Measurements from ENCODE around the gene LMF1.
"Not testable (repeated sequence)": the region's sequence is repeated elsewhere in the genome, so short reads cannot be mapped to it uniquely, and the experiment has no call there.

Gene LMF1

DNA sequence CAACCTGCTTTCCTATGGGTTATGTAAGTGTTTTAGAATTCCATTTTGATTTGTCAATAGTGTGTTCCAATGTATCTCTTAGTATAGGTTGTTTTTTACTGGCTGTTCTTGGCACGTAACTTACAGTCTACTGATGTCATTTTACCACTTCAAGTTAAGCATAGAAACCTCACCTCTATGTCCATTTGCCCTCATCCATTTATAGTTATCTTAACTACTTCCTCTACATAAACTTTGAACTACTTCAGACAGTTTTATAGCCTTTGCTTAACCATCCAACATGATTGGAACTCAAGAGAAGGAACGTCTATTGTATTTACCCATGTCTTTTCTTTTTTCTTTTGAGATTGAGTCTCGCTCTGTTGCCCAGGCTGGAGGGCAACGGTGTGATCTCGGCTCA lies 105.8 kb downstream of the LMF1 start:
- no peak for DNase-seq

DNA sequence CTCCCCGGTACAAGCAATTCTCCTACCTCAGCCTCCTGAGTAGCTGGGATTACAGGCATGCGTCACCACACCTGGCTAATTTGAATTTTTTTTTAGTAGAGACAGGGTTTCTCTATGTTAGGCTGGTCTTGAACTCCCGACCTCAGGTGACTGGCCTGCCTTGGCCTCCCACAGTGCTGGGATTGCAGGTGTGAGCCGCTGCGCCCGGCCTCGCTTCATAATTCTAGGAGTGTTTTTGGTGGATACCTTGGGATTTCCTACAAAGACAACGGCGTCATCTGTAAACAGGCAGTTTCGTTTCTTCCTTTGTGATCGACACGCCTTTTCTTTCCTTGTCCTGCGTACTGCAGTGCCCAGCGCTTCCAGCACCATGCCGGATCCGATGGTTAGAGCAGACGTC lies 109.3 kb downstream of the LMF1 start:
- DNase-seq, result no peak

DNA sequence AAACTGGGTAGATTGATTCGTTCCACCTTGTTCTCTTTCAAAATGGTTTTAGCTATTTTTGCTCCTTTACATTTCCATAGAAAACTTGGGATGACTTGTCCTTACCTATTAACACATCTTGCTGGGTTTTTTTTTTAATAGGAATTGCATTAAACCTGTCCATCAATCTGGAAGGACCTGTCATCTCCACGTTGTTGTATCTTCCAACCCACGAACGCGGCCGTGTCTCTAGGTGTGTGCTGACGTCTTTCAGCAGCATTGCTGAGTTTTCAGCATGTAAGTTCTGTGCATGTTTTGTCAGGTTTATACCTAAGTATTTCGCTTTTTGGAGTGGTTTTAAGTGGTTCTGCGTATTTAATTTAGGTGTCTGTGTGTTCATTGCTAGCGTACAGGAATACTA lies 109.9 kb downstream of the LMF1 start:
- no peak for DNase-seq

DNA sequence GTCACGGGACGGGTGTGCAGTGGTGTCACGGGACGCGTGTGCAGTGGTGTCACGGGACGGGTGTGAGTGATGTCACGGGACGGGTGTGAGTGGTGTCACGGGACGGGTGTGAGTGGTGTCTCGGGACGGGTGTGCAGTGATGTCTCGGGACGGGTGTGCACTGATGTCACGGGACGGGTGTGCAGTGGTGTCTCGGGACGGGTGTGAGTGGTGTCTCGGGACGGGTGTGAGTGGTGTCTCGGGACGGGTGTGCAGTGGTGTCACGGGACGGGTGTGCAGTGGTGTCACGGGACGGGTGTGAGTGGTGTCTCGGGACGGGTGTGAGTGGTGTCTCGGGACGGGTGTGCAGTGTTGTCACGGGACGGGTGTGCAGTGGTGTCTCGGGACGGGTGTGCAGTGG lies 111.8 kb downstream of the LMF1 start:
- DNase-seq, result not testable (repeated sequence)

DNA sequence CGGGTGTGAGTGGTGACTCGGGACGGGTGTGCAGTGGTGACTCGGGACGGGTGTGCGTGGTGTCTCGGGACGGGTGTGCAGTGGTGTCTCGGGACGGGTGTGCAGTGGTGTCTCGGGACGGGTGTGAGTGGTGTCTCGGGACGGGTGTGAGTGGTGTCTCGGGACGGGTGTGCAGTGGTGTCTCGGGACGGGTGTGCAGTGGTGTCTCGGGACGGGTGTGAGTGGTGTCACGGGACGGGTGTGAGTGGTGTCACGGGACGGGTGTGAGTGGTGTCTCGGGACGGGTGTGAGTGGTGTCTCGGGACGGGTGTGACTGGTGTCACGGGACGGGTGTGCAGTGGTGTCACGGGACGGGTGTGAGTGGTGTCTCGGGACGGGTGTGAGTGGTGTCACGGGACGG lies 112.3 kb downstream of the LMF1 start:
- DNase-seq, result not testable (repeated sequence)

DNA sequence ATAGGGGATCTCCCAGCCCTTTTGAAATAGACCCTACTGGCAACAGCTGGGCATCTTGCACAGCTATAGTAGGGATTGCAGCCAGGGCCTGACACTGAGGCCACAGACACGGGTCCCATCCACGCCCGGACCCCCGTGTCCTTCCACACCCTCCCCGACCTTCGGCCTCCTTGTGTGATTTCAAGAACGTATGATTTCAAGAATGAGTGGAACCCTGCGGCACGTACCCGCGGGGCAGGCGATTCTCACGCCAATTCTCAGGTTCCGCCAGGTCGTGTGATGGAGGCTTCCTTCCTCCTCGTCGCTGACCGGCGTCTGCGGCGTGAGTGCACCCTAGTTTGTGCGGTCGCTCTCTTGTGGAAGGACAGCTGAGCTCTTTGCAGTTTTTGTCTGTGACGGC lies 114.0 kb downstream of the LMF1 start:
- no peak for DNase-seq

DNA sequence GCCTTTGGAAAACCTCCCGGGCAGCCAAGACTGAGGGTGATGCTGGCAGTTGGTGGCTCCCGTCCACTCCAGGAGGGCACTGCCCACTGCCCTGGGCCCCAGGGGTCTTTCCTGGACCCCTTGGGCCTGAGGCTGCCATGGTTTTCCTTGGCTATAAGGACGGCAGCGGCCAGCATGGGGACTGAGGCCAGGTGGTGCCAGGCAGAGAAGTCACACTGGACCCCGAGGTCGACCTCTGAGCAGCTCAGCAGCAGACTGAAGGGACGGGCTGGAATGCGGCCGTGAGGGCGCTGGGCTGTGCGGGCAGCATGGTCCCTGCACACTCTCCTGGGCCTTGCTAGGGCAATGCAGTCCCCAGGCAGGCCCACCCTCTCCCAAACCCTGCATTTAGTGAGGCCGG lies 114.7 kb downstream of the LMF1 start:
- no peak for DNase-seq

DNA sequence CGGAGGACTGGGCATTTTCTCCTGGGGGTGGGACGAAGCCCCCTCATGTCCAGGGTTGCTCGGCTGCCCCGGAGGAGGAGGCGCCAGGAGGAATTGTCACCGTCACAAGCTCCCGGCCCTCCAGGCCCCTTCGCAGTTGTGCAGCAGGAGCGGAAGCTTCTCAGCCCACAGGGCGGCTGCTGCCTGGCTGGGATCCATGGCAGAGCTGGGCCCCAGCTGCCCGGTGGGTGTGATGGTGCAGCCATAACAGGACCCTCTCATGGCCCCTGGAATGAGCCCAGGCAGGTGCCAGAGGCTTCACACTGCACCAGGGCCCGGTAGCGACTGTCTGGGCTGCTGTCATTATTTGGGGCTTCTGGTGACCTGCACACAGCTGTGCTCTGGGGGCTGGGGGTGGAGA lies 115.3 kb downstream of the LMF1 start:
- no peak for DNase-seq

DNA sequence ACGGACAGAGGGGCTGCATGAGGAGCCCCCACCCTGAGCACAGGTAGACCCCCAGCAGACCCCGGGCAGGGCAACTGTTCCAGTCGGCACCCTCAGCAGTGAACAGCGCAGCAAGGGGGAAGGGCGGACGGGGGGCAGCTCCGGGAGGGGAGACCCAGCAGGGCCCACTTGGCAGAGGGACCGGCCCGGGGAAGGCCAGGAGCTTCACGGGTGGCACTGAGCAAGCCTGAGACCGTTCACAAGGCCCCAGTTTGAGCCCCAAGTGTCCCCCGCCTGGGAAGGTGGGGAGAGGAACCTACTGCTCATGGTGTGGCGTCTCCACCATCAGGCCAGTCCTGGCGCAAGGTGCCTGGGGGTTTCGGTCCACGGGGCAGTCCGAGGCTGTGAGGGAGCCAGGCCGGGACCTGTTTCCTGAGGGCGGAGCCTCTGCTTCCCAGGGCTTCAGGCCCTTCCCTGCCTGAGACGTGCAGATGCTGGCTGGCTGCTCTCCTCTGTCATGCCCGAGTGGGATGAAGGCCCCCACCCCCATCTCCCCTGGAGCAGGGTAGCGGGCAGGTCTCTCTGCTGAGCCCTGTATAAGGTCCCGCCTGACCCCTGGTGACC lies 115.9 kb downstream of the LMF1 start:
- no peak for DNase-seq

DNA sequence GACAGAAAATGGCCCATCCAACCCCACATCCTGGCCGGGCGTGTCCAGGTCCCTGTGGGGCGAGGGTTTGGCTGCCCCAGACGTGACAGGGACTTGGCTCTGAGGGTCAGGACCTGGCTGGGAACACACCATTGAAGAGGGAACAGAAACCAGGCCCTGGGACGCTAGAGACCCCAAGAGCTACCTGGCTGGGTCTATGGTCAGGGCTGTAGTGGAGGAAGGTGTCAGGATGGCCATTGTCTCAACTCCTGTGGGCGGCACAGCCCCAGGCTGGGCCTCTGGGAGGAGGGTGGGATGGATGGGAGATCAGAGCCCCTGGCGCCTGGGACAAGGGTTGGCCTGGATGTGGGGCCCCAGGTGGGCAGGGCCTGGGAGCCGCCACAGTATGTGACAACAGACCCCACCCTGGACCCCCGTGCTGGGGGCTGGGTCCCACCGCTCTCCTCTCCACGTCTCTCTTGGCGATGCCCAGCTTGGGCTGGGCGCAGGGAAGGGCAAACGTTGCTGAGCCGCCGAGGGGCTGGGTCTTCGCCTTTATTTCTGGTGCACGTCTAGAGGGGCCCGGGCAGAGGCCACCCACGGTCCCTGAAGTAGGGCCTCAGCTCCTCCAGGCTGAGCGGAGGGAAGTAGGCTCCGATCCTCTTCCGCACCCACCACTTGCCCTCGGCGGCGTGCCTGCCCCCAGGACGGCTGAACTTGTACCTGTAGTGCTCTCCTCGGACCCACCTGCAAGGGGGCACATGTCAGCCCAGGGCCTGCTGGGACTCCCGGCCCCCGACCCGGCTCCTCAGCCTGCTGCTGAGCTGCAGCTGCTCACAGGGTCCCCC lies 116.6 kb downstream of the LMF1 start:
- DNase-seq, result no peak

DNA sequence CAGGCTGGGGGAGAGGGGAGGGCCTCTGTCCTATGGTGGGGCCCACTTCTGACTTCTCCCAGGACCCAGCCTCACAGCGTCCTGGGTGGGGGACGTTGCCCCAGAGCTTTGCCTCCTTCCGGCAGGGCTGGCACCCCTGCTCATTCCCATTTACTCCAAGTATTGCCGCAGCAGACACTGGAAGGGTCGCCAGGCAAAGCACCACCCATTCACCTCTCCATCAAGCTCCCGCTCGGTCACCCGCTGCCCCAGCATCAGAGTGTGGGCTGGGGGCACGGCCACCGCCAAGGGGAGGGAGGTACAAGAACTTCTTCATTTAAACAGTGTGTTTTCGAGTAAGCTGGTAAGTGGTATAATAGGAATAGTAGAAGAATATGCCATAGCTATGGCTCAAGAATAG lies 117.5 kb downstream of the LMF1 start:
- DNase-seq, result no peak

DNA sequence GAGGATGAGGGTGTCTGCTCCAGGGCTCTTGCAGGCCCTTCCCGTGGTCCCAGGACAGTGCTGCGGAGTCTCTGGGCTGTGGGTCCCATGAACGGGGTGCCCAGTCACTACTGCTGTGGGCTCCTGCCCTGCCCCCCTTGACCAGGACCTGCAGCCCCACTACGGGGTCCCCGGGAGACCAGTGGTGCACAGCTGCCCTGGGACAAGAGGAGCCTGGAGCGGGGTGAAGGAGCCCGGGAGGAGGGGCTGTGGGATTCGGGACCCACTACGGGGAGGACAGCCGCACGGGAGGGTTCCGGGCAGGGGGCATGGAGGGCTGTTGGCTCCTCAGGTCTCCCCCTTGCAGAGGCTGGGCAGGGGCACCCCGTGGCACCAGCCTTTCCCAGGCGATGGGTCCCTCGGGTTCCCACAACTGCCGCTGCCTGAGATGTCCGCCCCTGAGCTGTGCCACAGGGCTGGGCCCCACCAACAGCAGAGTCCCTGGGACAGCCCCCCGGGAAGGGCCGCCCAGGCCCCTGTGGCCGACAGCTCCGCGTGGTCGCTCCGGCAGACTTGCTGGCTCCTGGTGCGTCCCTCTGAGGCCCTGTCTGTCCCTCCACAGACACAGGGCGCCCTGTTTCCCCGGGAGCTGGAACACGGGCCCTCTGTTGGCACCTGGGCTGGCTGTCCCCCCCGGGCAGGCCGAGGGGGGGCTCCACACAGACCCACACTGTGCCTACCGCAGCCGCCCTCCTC lies 118.2 kb downstream of the LMF1 start:
- DNase-seq, result no peak

DNA sequence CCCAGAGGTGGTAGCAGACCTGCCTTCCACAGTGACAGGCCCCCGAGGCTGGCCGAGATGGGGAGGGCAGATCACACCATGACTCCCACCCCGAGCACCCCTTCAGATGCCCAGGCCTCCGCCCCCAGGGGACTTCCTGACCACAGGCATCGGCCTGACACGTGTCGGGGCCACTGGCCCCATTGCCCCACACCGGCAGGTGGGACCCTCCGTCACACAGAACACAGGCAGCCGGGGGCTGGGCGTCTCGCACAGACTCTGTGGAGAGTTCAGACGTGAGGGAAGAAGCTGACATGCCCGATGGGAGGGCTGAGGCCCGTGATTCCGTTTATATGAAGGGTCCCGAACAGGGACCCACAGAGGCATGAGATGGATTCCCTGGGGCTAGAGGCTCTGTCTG lies 118.9 kb downstream of the LMF1 start:
- no peak for DNase-seq

DNA sequence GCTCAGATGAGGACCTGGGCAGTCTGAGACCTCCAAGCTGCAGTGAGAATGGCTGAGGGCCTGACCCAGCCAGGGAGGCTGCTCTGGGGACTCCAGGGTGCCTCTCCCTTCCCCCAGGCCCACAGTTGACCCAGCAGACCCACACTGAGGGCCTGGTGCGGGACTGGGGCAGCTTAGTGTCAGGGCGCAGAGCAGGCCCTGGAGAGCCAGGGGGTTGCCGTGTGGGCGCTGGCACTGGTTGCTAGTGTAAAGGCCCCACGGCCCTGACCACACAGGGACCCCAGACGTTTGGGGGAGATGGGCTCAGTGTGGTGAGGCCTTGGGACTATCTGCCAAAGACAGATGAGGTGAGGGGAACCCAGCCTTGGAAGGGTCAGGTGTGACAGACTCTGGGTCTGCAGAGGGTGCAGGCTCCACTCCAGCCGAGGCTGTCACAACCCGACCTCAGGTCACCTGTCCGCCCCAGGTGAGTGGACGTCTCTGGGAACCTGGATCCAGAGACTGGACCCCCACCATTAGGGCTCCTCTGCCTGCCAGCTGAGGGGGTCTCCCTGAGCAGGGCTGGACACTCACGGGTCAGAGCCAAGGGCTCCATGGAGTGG lies 119.5 kb downstream of the LMF1 start:
- DNase-seq, result no peak

DNA sequence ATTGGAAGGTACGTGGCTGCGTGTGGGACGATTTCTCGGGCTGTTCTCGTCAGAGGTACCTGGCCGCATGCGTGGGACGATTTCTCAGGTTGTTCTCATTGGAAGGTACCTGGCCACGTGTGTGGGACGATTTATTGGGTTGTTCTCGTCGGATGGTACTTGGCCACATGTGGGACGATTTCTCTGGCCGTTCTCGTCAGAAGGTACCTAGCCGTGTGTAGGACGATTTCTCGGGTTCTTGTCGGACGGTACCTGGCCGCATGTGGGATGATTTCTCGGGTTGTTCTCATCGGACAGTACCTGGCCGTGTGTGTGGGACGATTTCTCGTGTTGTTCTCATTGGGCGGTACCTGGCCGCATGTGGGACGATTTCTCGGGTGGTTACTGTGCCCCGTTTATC lies 120.1 kb downstream of the LMF1 start:
- no peak for DNase-seq

DNA sequence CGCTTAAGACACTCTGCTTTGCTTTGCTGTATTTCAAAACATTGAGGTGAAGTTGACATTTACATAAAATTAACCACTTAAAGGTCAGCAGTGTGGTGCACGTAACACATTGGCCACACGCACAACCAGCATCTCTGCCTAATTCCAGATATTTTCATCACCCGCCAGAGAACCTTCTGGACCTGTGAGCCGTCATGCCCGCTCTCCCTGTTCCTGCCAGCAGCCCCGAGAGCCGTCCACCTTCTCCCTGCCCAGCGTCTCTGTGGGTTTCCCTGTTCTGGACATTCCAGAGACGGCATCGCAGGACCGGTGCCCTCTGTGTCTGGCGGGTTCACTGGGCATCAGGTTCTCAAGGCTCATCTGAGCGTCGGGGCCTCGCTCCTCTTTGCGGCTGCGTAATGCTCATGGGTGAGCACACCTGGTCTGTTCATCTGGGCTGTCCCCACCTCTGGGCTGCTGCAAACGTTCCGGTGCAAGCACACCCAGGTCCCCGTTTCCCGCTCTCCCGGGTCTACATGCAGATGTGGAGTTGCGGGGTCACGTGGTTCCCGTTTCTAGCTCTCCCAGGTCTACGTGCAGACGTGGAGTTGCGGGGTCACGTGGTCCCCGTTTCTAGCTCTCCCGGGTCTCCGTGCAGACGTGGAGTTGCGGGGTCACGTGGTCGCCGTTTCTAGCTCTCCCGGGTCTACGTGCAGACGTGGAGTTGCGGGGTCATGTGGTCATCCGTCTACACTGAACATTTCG lies 122.1 kb downstream of the LMF1 start:
- DNase-seq, result no peak

DNA sequence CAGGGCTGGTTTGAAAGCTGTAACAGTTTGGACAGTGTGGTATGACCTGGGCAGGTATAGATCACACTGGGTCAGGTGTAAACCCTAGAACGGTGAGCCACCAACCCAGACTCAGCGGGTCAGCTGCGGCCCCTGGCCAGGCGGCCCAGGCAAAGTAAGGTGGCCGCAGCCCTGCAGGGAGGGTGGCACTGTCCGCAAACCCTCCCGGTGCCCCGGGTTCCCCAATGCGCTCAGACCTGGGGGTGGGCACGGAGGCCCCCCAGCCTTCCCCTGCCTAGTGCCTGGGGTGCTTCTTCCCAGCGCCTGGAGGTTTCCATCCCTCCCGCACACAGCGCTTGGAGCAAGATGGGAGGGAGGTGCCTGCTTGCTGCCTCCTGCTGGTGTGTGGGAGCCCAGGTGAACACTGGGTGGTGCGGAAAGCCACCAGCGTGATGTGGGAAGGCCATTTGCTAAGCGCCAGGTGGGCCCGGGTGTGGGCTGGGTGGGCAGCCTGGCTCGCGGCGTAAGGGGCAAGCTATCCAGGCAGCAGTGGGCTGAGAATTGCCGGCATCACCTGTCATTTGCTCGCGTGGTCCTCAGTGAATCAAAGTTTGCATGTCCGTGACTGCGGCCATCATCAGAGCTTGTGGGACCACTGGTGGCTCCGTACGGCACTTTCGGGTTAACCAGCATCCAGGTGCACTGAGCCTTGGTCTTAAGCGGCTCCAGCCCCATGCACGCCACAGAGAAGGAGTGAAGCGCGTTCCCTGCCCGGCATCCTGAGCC lies 122.9 kb downstream of the LMF1 start:
- no peak for DNase-seq

DNA sequence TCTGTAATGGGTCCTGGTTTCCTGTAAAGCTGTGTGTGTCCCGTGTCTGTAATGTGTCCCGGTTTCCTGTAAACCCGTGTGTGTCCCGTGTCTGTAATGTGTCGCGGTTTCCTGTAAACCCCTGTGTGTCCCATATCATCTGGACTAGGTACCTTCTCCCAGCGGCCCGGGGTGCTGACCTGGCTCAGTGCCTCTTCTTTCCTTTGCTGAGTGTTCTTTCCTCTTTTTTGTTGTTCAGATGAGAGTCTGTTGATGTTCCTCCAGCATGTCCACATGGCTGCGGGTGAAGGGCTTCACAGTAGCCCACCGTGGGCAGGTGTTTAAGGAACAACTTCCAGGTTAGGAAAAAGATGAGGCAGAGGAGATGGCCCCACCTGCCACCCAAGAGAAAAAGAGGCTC lies 123.6 kb downstream of the LMF1 start:
- no peak for DNase-seq

DNA sequence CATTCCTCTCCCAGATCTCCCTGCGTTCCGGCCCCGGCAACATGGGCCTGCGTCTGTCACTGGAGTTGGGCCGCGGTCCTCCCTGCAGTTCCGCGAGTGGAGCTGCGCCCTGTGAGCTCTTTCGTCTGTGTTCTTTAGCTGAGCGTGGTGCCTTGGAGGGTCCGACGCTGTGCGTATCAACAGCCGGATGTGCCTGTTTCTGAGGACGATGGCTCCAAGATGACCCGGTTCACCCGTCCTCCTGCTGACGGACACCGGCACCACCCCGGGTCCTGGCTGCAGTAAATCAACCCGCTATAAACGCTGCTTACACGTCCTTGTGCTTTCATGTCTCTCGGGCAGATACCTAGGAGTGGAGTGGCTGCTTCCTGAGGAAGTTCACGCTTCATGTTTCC lies 125.4 kb downstream of the LMF1 start:
- no peak for DNase-seq

DNA sequence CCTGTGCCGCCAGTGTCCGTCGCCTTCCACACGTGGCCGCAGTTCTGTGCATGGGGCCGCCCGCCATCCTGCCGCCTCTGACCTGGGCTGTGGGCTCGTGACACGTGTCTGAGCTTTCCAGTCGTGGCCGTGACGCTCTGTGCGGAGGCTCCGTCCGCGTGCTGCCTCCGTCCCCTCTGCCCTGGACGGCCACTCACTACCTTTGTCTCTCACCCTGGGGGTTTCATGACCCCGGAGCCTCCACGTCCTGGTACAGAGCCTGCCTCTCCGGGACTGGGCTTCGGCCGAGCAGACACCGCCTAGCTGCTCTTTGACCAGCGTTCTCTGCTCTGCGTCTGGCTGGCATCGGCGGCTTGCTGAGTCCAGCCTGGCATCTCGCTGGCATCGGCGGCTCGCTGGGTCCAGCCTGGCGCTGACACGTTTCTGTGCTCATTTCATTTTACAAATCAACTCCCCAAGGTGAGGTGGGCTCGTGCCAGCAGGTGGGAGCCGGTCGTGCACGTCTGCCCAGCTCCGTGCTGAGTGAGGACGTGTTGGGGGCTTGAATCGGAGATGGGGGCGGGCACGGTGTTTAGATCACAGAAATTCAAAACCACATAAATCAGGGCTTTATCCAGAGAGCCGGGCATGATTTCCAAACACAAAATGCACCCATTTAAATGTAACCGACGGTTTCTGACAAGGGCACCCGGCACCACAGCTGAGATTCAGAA lies 126.0 kb downstream of the LMF1 start:
- no peak for DNase-seq

DNA sequence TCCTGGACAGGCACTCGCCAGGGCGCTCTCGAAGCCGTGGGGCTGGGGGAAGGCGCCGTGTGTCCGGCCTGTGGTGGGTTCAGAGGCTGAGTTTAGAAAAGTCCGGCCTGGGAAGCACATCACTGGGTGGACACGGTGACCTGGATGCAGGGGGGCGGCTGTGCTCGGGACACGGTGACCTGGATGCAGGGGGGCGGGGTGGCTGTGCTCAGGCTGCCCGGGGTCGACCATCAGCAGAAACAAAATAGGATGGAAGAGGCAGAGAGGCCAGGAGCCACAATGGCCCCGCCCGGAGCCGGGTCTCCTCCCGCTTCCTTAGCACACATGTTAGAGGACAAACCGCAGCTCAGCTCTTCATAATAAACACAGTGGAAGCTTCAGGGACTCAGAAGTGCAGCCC lies 127.0 kb downstream of the LMF1 start:
- no peak for DNase-seq

Measured in effector CD8-positive, alpha-beta T cell (primary cell).